ENCODE measurements around the gene SPOCK3.

- no peak for TF ChIP-seq CTCF (IDR thresholded peaks at IDR 0.05; ENCODE audit: low read depth, low read length, missing input control)
- TF ChIP-seq JUND (IDR thresholded peaks at IDR 0.05), result no peak
- TF ChIP-seq ZBTB33 (IDR thresholded peaks at IDR 0.05), result no peak
- TF ChIP-seq GABPA (IDR thresholded peaks at IDR 0.05 in 1 of 2, conservative IDR thresholded peaks at IDR 0.05 in 1 of 2), result no peak
- no peak for TF ChIP-seq MAX (IDR thresholded peaks at IDR 0.05)
- TF ChIP-seq TAF1 (conservative IDR thresholded peaks at IDR 0.05), result no peak
- TF ChIP-seq EGR1 (IDR thresholded peaks at IDR 0.05; ENCODE audit: low read depth in 2 of 2), result no peak
- no peak for TF ChIP-seq YY1 (IDR thresholded peaks at IDR 0.05)
These were observed 181.6 kb downstream of the SPOCK3 start for GRCh38 chr4:167052631-167053091.

All from liver (tissue), 3 donors.